ENCODE results near the gene IL19. TPM values are rescaled to one million over a fixed set of nuclear protein-coding genes. Genes with fewer than 3 reads are reported as not detected.
"Not testable (repeated sequence)": the region's sequence is repeated elsewhere in the genome, so short reads cannot be mapped to it uniquely, and the experiment has no call there.

The IL19 gene
- total and polyA plus RNA-seq, 9 donors, result not detected

DNA sequence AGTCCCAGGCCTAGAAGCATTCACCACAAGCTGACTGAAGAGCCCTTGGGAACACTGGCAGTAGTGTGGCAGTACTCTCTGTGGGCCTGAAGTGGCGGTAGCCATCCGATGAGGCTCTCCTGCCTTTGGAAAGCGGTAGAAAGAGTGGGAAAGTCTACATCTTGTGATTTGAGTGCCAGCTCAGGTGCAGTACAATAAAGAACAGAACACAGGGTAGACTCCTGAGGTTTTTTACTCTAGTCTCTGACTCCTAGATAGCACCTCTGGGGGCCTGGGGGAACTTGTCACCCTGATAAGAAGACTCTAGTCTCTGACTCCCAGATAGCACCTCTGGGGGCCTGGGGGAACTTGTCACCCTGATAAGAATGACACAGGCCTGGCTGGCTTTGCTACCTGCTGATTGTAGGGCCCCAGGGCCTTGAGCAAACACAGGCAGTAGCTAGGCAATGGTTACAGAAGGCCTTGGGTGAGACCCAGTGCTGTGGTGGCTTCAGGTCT, 76.8 kb downstream of the IL19 start:
- no peak overlapping the region for H3K27ac ChIP-seq
- WGBS, 3 donors, result 95 to 98% (median 97%) methylated on average over 3 of the region's 3 CpGs
- intact Hi-C loops (cut with DNase I), result no loop called here

GRCh38 chr1:206847946-206848345, 77.4 kb downstream of the IL19 start:
- Histone ChIP-seq H3K4me1 (ENCODE audit: insufficient read depth) (no peaks in the 10 kb centered on the region), H3K27ac (no peak overlapping the region), H3K27me3 (no peaks in the 10 kb centered on the region), H3K36me3 (no peaks in the 10 kb centered on the region), H3K9me3 (no peaks in the 10 kb centered on the region), H3K4me3 (no peak overlapping the region)
- DNase-seq, result no peak
- TF ChIP-seq EP300 (IDR thresholded peaks at IDR 0.05), result no peak
- TF ChIP-seq POLR2A (IDR thresholded peaks at IDR 0.05), result no peak
- no peak for TF ChIP-seq CTCF (IDR thresholded peaks at IDR 0.05)
- 84 to 98% (median 93%) methylated on average over 1 of the region's 1 CpG for WGBS, 3 donors
- intact Hi-C loops (cut with DNase I), result no loop called here

More for the DNA sequence above, 76.8 kb downstream of the IL19 start:
- no peak for DNase-seq
- Histone ChIP-seq H3K4me1 (ENCODE audit: insufficient read depth) (no peaks in the 10 kb centered on the region), H3K27me3 (no peaks in the 10 kb centered on the region), H3K4me3 (no peak overlapping the region), H3K9me3 (no peaks in the 10 kb centered on the region), H3K36me3 (no peaks in the 10 kb centered on the region)
- TF ChIP-seq CTCF (IDR thresholded peaks at IDR 0.05) (no peak), EP300 (IDR thresholded peaks at IDR 0.05) (no peak), POLR2A (IDR thresholded peaks at IDR 0.05) (no peak)

GRCh38 chr1:206850401-206850800, 79.8 kb downstream of the IL19 start:
- Histone ChIP-seq H3K36me3 (no peaks in the 10 kb centered on the region), H3K27me3 (no peaks in the 10 kb centered on the region), H3K4me1 (ENCODE audit: insufficient read depth) (no peaks in the 10 kb centered on the region), H3K27ac (no peak overlapping the region), H3K4me3 (no peak overlapping the region), H3K9me3 (no peaks in the 10 kb centered on the region)
- intact Hi-C loops (cut with DNase I), result no loop called here
- no peak for DNase-seq
- 27 to 47% (median 30%) methylated on average over 2 of the region's 2 CpGs for WGBS, 3 donors
- no peak for TF ChIP-seq CTCF (IDR thresholded peaks at IDR 0.05)
- no peak for TF ChIP-seq POLR2A (IDR thresholded peaks at IDR 0.05)
- no peak for TF ChIP-seq EP300 (IDR thresholded peaks at IDR 0.05)

DNA sequence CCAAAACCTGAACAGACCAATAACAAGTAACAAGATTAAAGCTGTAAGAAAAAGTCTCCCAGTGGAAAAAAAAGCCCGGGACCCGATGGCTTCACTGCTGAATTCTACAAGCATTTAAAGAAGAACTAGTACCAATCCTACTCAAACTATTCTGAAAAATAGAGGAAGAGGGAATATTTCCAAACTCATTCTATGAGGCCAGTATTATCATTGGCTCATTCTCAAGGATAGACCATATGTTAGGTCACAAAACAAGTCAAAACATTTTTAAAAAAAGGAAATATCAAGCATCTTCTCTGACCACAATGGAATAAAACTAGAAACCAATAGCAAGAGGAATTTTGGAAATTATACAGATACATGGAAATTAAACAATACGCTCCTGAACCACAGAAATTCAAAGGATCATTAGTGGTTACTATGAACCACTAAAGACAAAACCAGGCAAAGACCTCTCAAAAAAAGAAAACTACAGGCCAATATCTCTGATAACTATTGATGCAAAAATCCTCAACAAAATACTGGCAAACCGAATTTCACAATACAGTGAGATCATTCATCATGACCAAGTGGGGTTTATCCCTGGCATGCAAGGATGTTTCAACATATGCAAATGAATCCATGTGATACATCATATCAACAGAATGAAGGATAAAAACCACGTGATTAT, 80.9 kb downstream of the IL19 start:
- 54 to 64% (median 56%) methylated on average over 5 of the region's 5 CpGs for WGBS, 3 donors
- no peaks in the 10 kb centered on the region for H3K36me3 ChIP-seq
- H3K4me3 ChIP-seq, result no peak overlapping the region
- H3K27ac ChIP-seq, result no peak overlapping the region
- no peak for TF ChIP-seq CTCF (IDR thresholded peaks at IDR 0.05)
- TF ChIP-seq POLR2A (IDR thresholded peaks at IDR 0.05), result no peak
- TF ChIP-seq EP300 (IDR thresholded peaks at IDR 0.05), result no peak
- H3K27me3 ChIP-seq, result no peaks in the 10 kb centered on the region
- H3K4me1 ChIP-seq (ENCODE audit: insufficient read depth), result no peaks in the 10 kb centered on the region
- no peaks in the 10 kb centered on the region for H3K9me3 ChIP-seq
- no peak for DNase-seq
- intact Hi-C loops (cut with DNase I), result no loop called here

- WGBS, 3 donors, result 96 to 97% (median 96%) methylated on average over 2 of the region's 2 CpGs
- H3K4me3 ChIP-seq; H3K27me3 ChIP-seq; intact Hi-C loops (cut with DNase I); DNase-seq; H3K9me3 ChIP-seq; H3K4me1 ChIP-seq (ENCODE audit: insufficient read depth); H3K36me3 ChIP-seq; H3K27ac ChIP-seq: not testable (repeated sequence)
Observed at GRCh38 chr1:206852662-206853061, 82.1 kb downstream of the IL19 start.

DNA sequence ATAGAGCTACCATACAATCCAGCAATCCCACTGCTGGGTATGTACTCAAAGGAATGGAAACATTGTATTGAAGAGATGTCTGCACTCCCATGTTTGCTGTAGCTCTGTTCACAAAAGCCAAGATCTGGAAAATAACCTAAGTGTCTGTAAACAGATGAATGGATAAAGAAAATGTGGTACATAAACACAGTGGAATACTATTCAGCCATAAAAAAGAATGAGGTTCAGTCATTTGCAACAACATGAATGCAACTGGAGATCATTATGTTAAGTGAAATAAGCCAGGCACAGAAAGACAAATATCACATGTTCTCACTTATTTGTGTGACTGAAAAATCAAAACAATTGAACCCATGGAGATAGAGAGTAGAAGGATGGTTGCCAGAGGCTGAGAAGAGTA, 83.1 kb downstream of the IL19 start:
- H3K9me3 ChIP-seq; H3K36me3 ChIP-seq; H3K4me1 ChIP-seq (ENCODE audit: insufficient read depth); intact Hi-C loops (cut with DNase I); H3K4me3 ChIP-seq; DNase-seq; H3K27ac ChIP-seq; H3K27me3 ChIP-seq: not testable (repeated sequence)
